Kidney (tissue), 14 donors: ENCODE data around the gene ENO3. TPM values are rescaled to one million over a fixed set of nuclear protein-coding genes. Genes with fewer than 3 reads are reported as not detected.
"Not testable (repeated sequence)": the region's sequence is repeated elsewhere in the genome, so short reads cannot be mapped to it uniquely, and the experiment has no call there.

Source experiments
- DNase-seq, 5 donors: peaks; one replicate each; pipeline ENCODE4 v3.0.0-alpha.2; 2013 to 2020
- FAIRE-seq: peaks from 2 replicates; lab custom pipeline; 2012; peaks lifted over from hg19 to GRCh38; lab: Jason Lieb, UNC
- H3K27ac ChIP-seq, 2 donors: one replicate each; pipeline ENCODE4 v1.7.0; 2013; ENCODE audit warnings: low read depth in 2 of 2, low read length in 2 of 2, inconsistent platforms in 1 of 2
- H3K27me3 ChIP-seq: one replicate; pipeline ENCODE4 v1.7.1; 2013; ENCODE audit warnings: low read length, inconsistent platforms; ENCODE audit not compliant: control insufficient read depth, insufficient read depth
- H3K36me3 ChIP-seq, 3 donors: one replicate each; pipeline versions ENCODE4 v1.7.0 to v1.7.1; 2013; ENCODE audit warnings: low read length in 3 of 3, control low read depth in 1 of 3, inconsistent platforms in 1 of 3; ENCODE audit not compliant: insufficient read depth in 3 of 3, control insufficient read depth in 2 of 3
- H3K4me1 ChIP-seq, 3 donors: one replicate each; pipeline versions ENCODE4 v1.7.0 to v1.7.1; 2013; ENCODE audit warnings: low read length in 3 of 3, inconsistent platforms in 1 of 3, low read depth in 1 of 3; ENCODE audit not compliant: control insufficient read depth in 2 of 3, insufficient read depth in 2 of 3
- H3K4me3 ChIP-seq, 3 donors: one replicate each; pipeline versions ENCODE4 v1.7.0 to v1.8.1; 2013; ENCODE audit warnings: low read length in 3 of 3, control low read depth in 1 of 3, inconsistent platforms in 1 of 3
- H3K9ac ChIP-seq, 3 donors: one replicate each; pipeline versions ENCODE4 v1.7.0 to v1.7.1; 2013; ENCODE audit warnings: low read length in 3 of 3, control low read depth in 1 of 3, inconsistent platforms in 1 of 3
- H3K9me3 ChIP-seq, 3 donors: one replicate each; pipeline versions ENCODE4 v1.7.0 to v1.7.1; 2013; ENCODE audit warnings: low read length in 3 of 3, control low read depth in 1 of 3, inconsistent platforms in 1 of 3; ENCODE audit not compliant: control insufficient read depth in 2 of 3, insufficient read depth in 1 of 3
- CTCF ChIP-seq: IDR thresholded peaks from 3 replicates; pipeline ENCODE4 v1.5.1; 2012; ENCODE audit warnings: mild to moderate bottlenecking, moderate library complexity, borderline replicate concordance; ENCODE audit not compliant: insufficient read depth; ENCODE audit errors: extremely low read depth
- intact Hi-C: fragments of 100-400 bp; cut with DNase I; formaldehyde crosslinking; loops from one replicate; pipeline ENCODE4 v1.11.1; 2022
- polyA plus RNA-seq: library from polyadenylated mRNA; stranded (reverse); fragments of 350-450 nt; fragmentation: Illumina TruSeq; extraction: RNeasy Lipid Tissue Mini Kit (QIAGEN cat#74804); gene quantifications from one replicate; pipeline ENCODE4 v1.2.3, GENCODE V29; 2014; ENCODE audit warnings: low read depth, low replicate concordance; ENCODE audit not compliant: insufficient read depth
- total RNA-seq: library from RNA; stranded (reverse); fragmentation: NEBNext Ultra II Directional; extraction: Animal tissue kit (Norgen Biotek cat#: 25700); gene quantifications from one replicate; pipeline ENCODE4 v1.2.1, GENCODE V29; 2021
- donor health status: control.
- donor health status: control.
- donor health status: control.
- donor health status: control.
- donor health status: control.
- donor health status: DM: yes; HTN: yes; CAD: no.
- donor health status: Normal renal cell carcinoma (clear cell type).

Gene ENO3
- total and polyA plus RNA-seq, 2 donors from 2014 or later, result 6.9 to 17.8 TPM

GRCh38 chr17:4913994-4914393 lies 36.9 kb upstream of the ENO3 start:
- intact Hi-C loops, result no loop called here
- FAIRE-seq (no peak), DNase-seq (peak in 2 of 5 donors; percentile 46 to 55)
- Histone ChIP-seq H3K27me3 (no peaks in the 10 kb centered on the region), H3K36me3 (no peaks in the 10 kb centered on the region), H3K27ac (no peak overlapping the region), H3K4me3 (no peak overlapping the region), H3K9ac (no peak overlapping the region), H3K9me3 (no peaks in the 10 kb centered on the region), H3K4me1 (peaks cover 0 to 7% (median 5%) of the 10 kb centered on the region in 3 donors)
- peak; percentile 16 for TF ChIP-seq CTCF

GRCh38 chr17:4914551-4914950 lies 36.4 kb upstream of the ENO3 start:
- H3K4me1 ChIP-seq, H3K27me3 ChIP-seq, DNase-seq, H3K4me3 ChIP-seq, intact Hi-C loops, FAIRE-seq, H3K9ac ChIP-seq, H3K36me3 ChIP-seq, H3K9me3 ChIP-seq: not testable (repeated sequence)
- H3K27ac ChIP-seq, result peak overlapping the region in 1 of 2 donors; percentile 52

GRCh38 chr17:4919511-4920047 lies 31.3 kb upstream of the ENO3 start:
- no peaks in the 10 kb centered on the region for H3K27me3 ChIP-seq
- no peaks in the 10 kb centered on the region for H3K36me3 ChIP-seq
- H3K27ac ChIP-seq, result no peak overlapping the region
- no peaks in the 10 kb centered on the region for H3K4me1 ChIP-seq
- no peak overlapping the region for H3K9ac ChIP-seq
- intact Hi-C loops, result no loop called here
- H3K9me3 ChIP-seq, result no peaks in the 10 kb centered on the region
- FAIRE-seq (no peak), DNase-seq (no peak)
- TF ChIP-seq CTCF, result no peak
- H3K4me3 ChIP-seq, result no peak overlapping the region

GRCh38 chr17:4920351-4921048 lies 30.4 kb upstream of the ENO3 start:
- Histone ChIP-seq H3K4me1 (no peaks in the 10 kb centered on the region), H3K27ac (no peak overlapping the region), H3K27me3 (no peaks in the 10 kb centered on the region), H3K4me3 (no peak overlapping the region), H3K36me3 (no peaks in the 10 kb centered on the region), H3K9me3 (no peaks in the 10 kb centered on the region), H3K9ac (no peak overlapping the region)
- DNase-seq (no peak), FAIRE-seq (no peak)
- no peak for TF ChIP-seq CTCF
- intact Hi-C loops, result no loop called here
